Measurements from ENCODE around the gene LRRD1.
"Not testable (repeated sequence)": the region's sequence is repeated elsewhere in the genome, so short reads cannot be mapped to it uniquely, and the experiment has no call there.

LRRD1 gene

GRCh38 chr7:92178928-92179924, at the start of gene LRRD1:
Gene LRRD1, minus strand, starts transcription at chr7:92179142. Its CDS starts 13,940 bp downstream, at chr7:92165202.
- H3K9me3 ChIP-seq (ENCODE audit: control insufficient read depth in 1 of 2, low read length in 2 of 2): no peaks in the 10 kb centered on the region
- H3K4me3 ChIP-seq (ENCODE audit: low read depth in 1 of 2, low read length in 2 of 2): peak within 1 kb of the TSS; percentile 63 to 71
- H3K9ac ChIP-seq (ENCODE audit: low read depth in 1 of 2, low read length in 2 of 2): peak within 1 kb of the TSS; percentile 71 to 80
- H3K4me1 ChIP-seq (ENCODE audit: control insufficient read depth in 1 of 2, insufficient read depth in 2 of 2, low read length in 2 of 2): peaks cover 7% of the 10 kb centered on the region in 2 donors
- H3K27me3 ChIP-seq (ENCODE audit: control insufficient read depth in 1 of 2, insufficient read depth in 2 of 2, low read length in 2 of 2): no peaks in the 10 kb centered on the region
- H3K36me3 ChIP-seq (ENCODE audit: control insufficient read depth in 1 of 2, insufficient read depth in 2 of 2, low read length in 2 of 2): no peaks in the 10 kb centered on the region
- no peak within 1 kb of the TSS for H3K27ac ChIP-seq (ENCODE audit: low read depth, low read length)

DNA sequence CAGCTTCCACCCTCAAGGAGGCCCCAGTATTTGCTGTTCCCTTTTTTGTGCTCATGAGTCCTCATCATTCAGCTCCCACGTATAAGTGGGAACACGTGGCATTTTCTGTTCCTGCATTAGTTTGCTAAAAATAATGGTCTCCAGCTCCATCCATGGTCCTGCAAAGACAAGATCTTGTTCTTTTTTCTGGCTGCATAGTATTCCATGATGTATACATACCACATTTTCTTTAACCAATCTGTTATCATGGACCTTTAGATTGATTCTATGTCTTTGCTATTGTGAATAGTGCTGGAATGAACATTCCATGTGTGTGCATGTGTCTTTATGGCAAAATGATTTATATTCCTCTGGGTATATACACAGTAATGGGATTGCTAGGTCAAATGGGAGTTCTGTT, 49.8 kb upstream of the LRRD1 start:
- H3K4me3 ChIP-seq (ENCODE audit: low read depth in 1 of 2, low read length in 2 of 2): no peak overlapping the region
- peaks cover 29 to 51% of the 10 kb centered on the region in 2 donors for H3K36me3 ChIP-seq (ENCODE audit: control insufficient read depth in 1 of 2, insufficient read depth in 2 of 2, low read length in 2 of 2)

GRCh38 chr7:92228100-92228499, 49.2 kb upstream of the LRRD1 start:
- Histone ChIP-seq H3K9me3 (ENCODE audit: control insufficient read depth in 1 of 2, low read length in 2 of 2) (peaks cover 0 to 4% of the 10 kb centered on the region in 2 donors), H3K36me3 (ENCODE audit: control insufficient read depth in 1 of 2, insufficient read depth in 2 of 2, low read length in 2 of 2) (peaks cover 32 to 48% of the 10 kb centered on the region in 2 donors), H3K27ac (ENCODE audit: low read depth, low read length) (no peak overlapping the region), H3K9ac (ENCODE audit: low read depth in 1 of 2, low read length in 2 of 2) (no peak overlapping the region), H3K4me1 (ENCODE audit: control insufficient read depth in 1 of 2, insufficient read depth in 2 of 2, low read length in 2 of 2) (no peaks in the 10 kb centered on the region), H3K4me3 (ENCODE audit: low read depth in 1 of 2, low read length in 2 of 2) (no peak overlapping the region), H3K27me3 (ENCODE audit: control insufficient read depth in 1 of 2, insufficient read depth in 2 of 2, low read length in 2 of 2) (no peaks in the 10 kb centered on the region)

More for the DNA sequence above, 49.8 kb upstream of the LRRD1 start:
- Histone ChIP-seq H3K27me3 (ENCODE audit: control insufficient read depth in 1 of 2, insufficient read depth in 2 of 2, low read length in 2 of 2) (no peaks in the 10 kb centered on the region), H3K9me3 (ENCODE audit: control insufficient read depth in 1 of 2, low read length in 2 of 2) (peaks cover 0 to 4% of the 10 kb centered on the region in 2 donors), H3K4me1 (ENCODE audit: control insufficient read depth in 1 of 2, insufficient read depth in 2 of 2, low read length in 2 of 2) (no peaks in the 10 kb centered on the region), H3K27ac (ENCODE audit: low read depth, low read length) (no peak overlapping the region), H3K9ac (ENCODE audit: low read depth in 1 of 2, low read length in 2 of 2) (no peak overlapping the region)

DNA sequence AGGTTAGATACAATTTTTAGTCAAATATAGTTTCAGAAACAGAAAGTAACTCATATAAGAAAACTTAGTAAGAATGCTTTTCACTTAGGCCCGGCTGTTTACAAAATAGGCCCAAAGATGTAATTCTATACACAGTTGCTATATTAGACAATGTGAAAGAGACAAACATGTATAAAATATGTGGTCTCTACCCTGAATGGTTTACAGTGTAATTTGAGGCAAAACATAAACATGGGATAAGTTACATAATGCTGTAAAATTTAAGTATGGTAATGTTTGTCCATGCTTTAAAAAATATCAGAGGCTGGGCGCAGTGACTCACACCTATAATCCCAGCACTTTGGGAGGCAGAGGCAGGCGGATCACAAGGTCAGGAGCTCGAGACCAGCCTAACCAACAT, 48.0 kb upstream of the LRRD1 start:
- Histone ChIP-seq H3K4me1 (ENCODE audit: control insufficient read depth in 1 of 2, insufficient read depth in 2 of 2, low read length in 2 of 2) (no peaks in the 10 kb centered on the region), H3K4me3 (ENCODE audit: low read depth in 1 of 2, low read length in 2 of 2) (no peak overlapping the region), H3K9me3 (ENCODE audit: control insufficient read depth in 1 of 2, low read length in 2 of 2) (peaks cover 0 to 4% of the 10 kb centered on the region in 2 donors), H3K27ac (ENCODE audit: low read depth, low read length) (no peak overlapping the region), H3K27me3 (ENCODE audit: control insufficient read depth in 1 of 2, insufficient read depth in 2 of 2, low read length in 2 of 2) (no peaks in the 10 kb centered on the region), H3K36me3 (ENCODE audit: control insufficient read depth in 1 of 2, insufficient read depth in 2 of 2, low read length in 2 of 2) (peaks cover 32 to 42% of the 10 kb centered on the region in 2 donors), H3K9ac (ENCODE audit: low read depth in 1 of 2, low read length in 2 of 2) (no peak overlapping the region)

GRCh38 chr7:92221766-92222165, 42.8 kb upstream of the LRRD1 start:
- Histone ChIP-seq H3K9me3 (ENCODE audit: control insufficient read depth in 1 of 2, low read length in 2 of 2) (no peaks in the 10 kb centered on the region), H3K36me3 (ENCODE audit: control insufficient read depth in 1 of 2, insufficient read depth in 2 of 2, low read length in 2 of 2) (peaks cover 32 to 65% of the 10 kb centered on the region in 2 donors), H3K27ac (ENCODE audit: low read depth, low read length) (no peak overlapping the region), H3K4me3 (ENCODE audit: low read depth in 1 of 2, low read length in 2 of 2) (no peak overlapping the region), H3K27me3 (ENCODE audit: control insufficient read depth in 1 of 2, insufficient read depth in 2 of 2, low read length in 2 of 2) (no peaks in the 10 kb centered on the region), H3K4me1 (ENCODE audit: control insufficient read depth in 1 of 2, insufficient read depth in 2 of 2, low read length in 2 of 2) (no peaks in the 10 kb centered on the region), H3K9ac (ENCODE audit: low read depth in 1 of 2, low read length in 2 of 2) (no peak overlapping the region)

DNA sequence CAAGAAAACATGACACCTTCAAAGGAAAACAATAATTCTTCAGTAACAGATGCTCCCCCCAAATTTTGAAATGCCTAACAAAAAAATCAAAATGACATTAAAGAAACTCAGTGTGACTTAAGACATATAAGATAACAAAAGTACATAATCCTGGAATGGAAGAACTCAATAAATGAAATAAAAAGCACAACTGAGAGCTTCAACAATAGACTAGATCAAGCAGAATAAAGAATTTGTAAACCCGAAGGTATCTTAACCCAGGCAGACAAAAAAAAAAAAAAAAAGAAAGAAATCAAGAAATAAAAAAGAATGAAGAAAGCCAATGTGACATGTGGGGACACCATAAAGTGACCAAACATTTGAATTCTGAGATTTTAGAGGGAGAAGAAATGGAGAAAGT, 27.7 kb upstream of the LRRD1 start:
- no peak overlapping the region for H3K9ac ChIP-seq (ENCODE audit: low read depth in 1 of 2, low read length in 2 of 2)
- H3K4me3 ChIP-seq (ENCODE audit: low read depth in 1 of 2, low read length in 2 of 2): no peak overlapping the region
- H3K9me3 ChIP-seq (ENCODE audit: control insufficient read depth in 1 of 2, low read length in 2 of 2): peaks cover 0 to 3% of the 10 kb centered on the region in 2 donors
- H3K27me3 ChIP-seq (ENCODE audit: control insufficient read depth in 1 of 2, insufficient read depth in 2 of 2, low read length in 2 of 2): no peaks in the 10 kb centered on the region
- H3K4me1 ChIP-seq (ENCODE audit: control insufficient read depth in 1 of 2, insufficient read depth in 2 of 2, low read length in 2 of 2): no peaks in the 10 kb centered on the region
- H3K36me3 ChIP-seq (ENCODE audit: control insufficient read depth in 1 of 2, insufficient read depth in 2 of 2, low read length in 2 of 2): peaks cover 17 to 58% of the 10 kb centered on the region in 2 donors
- no peak overlapping the region for H3K27ac ChIP-seq (ENCODE audit: low read depth, low read length)

DNA sequence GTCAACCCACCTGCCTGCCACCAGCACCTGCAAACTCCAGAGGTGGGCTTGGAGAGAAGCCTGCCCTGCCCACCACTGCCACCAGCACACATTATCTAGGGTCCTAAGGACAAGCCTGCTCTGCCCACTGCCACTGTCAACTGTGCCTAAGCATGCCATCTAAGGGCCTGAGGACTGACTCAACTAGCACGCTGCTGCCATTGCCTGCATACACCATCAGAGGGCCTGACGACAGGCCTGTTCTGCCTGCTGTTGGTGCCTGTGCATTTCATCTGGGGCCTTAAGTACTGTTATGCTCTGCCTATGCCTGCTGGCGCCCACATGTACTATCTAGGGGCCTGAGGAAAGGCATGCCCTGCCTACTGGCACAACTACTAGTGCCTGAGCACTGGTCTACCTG, 27.0 kb upstream of the LRRD1 start:
- no peaks in the 10 kb centered on the region for H3K4me1 ChIP-seq (ENCODE audit: control insufficient read depth in 1 of 2, insufficient read depth in 2 of 2, low read length in 2 of 2)
- H3K27ac ChIP-seq (ENCODE audit: low read depth, low read length): no peak overlapping the region
- peaks cover 15 to 51% of the 10 kb centered on the region in 2 donors for H3K36me3 ChIP-seq (ENCODE audit: control insufficient read depth in 1 of 2, insufficient read depth in 2 of 2, low read length in 2 of 2)
- no peaks in the 10 kb centered on the region for H3K27me3 ChIP-seq (ENCODE audit: control insufficient read depth in 1 of 2, insufficient read depth in 2 of 2, low read length in 2 of 2)
- H3K9me3 ChIP-seq (ENCODE audit: control insufficient read depth in 1 of 2, low read length in 2 of 2): peaks cover 0 to 3% of the 10 kb centered on the region in 2 donors
- H3K4me3 ChIP-seq (ENCODE audit: low read depth in 1 of 2, low read length in 2 of 2): no peak overlapping the region
- no peak overlapping the region for H3K9ac ChIP-seq (ENCODE audit: low read depth in 1 of 2, low read length in 2 of 2)

- Histone ChIP-seq H3K4me1 (ENCODE audit: control insufficient read depth in 1 of 2, insufficient read depth in 2 of 2, low read length in 2 of 2) (no peaks in the 10 kb centered on the region), H3K27me3 (ENCODE audit: control insufficient read depth in 1 of 2, insufficient read depth in 2 of 2, low read length in 2 of 2) (no peaks in the 10 kb centered on the region), H3K9ac (ENCODE audit: low read depth in 1 of 2, low read length in 2 of 2) (no peak overlapping the region), H3K9me3 (ENCODE audit: control insufficient read depth in 1 of 2, low read length in 2 of 2) (no peaks in the 10 kb centered on the region), H3K36me3 (ENCODE audit: control insufficient read depth in 1 of 2, insufficient read depth in 2 of 2, low read length in 2 of 2) (peaks cover 11 to 41% of the 10 kb centered on the region in 2 donors), H3K4me3 (ENCODE audit: low read depth in 1 of 2, low read length in 2 of 2) (no peak overlapping the region), H3K27ac (ENCODE audit: low read depth, low read length) (no peak overlapping the region)
These were observed 21.8 kb upstream of the LRRD1 start for GRCh38 chr7:92200791-92201190.

DNA sequence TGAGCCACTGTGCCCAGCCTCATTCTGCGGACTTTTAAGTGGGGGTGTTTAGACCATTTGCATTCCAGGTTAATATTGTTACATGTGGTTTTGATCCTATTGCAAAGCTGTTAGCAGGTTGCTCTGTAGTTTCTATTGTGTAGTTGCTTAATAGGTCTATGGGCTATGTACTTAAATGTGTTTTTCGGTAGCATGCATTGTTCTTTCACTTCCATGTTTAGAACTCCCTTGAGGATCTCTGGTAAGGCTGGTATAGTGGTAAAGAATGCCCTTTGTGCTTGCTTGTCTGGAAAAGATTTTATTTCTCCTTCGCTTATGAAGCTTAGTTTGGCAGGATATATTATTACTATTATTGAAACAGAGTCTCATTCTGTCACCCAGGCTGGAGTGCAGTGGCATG, 13.4 kb upstream of the LRRD1 start:
- Histone ChIP-seq H3K27ac (ENCODE audit: low read depth, low read length) (no peak overlapping the region), H3K36me3 (ENCODE audit: control insufficient read depth in 1 of 2, insufficient read depth in 2 of 2, low read length in 2 of 2) (peaks cover 0 to 4% of the 10 kb centered on the region in 2 donors), H3K4me3 (ENCODE audit: low read depth in 1 of 2, low read length in 2 of 2) (no peak overlapping the region), H3K9me3 (ENCODE audit: control insufficient read depth in 1 of 2, low read length in 2 of 2) (peaks cover 5 to 28% of the 10 kb centered on the region in 2 donors), H3K27me3 (ENCODE audit: control insufficient read depth in 1 of 2, insufficient read depth in 2 of 2, low read length in 2 of 2) (no peaks in the 10 kb centered on the region), H3K4me1 (ENCODE audit: control insufficient read depth in 1 of 2, insufficient read depth in 2 of 2, low read length in 2 of 2) (no peaks in the 10 kb centered on the region), H3K9ac (ENCODE audit: low read depth in 1 of 2, low read length in 2 of 2) (no peak overlapping the region)

DNA sequence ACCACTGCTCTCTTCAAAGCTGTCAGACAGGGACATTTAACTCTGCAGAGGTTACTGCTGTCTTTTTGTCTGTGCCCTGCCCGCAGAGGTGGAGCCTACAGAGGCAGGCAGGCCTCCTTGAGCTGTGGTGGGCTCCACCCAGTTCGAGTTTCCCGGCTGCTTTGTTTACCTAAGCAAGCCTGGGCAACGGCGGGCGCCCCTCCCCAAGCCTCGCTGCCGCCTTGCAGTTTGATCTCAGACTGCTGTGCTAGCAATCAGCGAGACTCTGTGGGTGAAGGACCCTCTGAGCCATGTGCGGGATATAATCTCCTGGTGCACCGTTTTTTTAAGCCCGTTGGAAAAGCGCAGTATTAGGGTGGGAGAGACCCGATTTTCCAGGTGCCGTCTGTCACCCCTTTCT, 10.3 kb upstream of the LRRD1 start:
- not testable (repeated sequence) for H3K9ac ChIP-seq (ENCODE audit: low read depth in 1 of 2, low read length in 2 of 2); H3K27ac ChIP-seq (ENCODE audit: low read depth, low read length); H3K4me3 ChIP-seq (ENCODE audit: low read depth in 1 of 2, low read length in 2 of 2); H3K4me1 ChIP-seq (ENCODE audit: control insufficient read depth in 1 of 2, insufficient read depth in 2 of 2, low read length in 2 of 2); H3K27me3 ChIP-seq (ENCODE audit: control insufficient read depth in 1 of 2, insufficient read depth in 2 of 2, low read length in 2 of 2); H3K36me3 ChIP-seq (ENCODE audit: control insufficient read depth in 1 of 2, insufficient read depth in 2 of 2, low read length in 2 of 2)
- H3K9me3 ChIP-seq (ENCODE audit: control insufficient read depth in 1 of 2, low read length in 2 of 2): peaks cover 5 to 28% of the 10 kb centered on the region in 2 donors

Data from duodenal mucosa (tissue), 2 donors.